Sciatic nerve (tissue), 2 donors: ENCODE measurements around the gene NUP42. TPM values are rescaled to one million over a fixed set of nuclear protein-coding genes. Genes with fewer than 3 reads are reported as not detected.
"Not testable (repeated sequence)": the region's sequence is repeated elsewhere in the genome, so short reads cannot be mapped to it uniquely, and the experiment has no call there.

Source experiments
- ATAC-seq: fragments of 200-7000 bp; cut with Tn5 transposase; one replicate; pipeline ENCODE4 v1.9.1; 2020; ENCODE audit warnings: mild to moderate bottlenecking, moderate library complexity
- DNase-seq: peaks from one replicate; pipeline ENCODE4 v3.0.0-alpha.2; 2020; ENCODE audit warnings: low spot score
- intact Hi-C: fragments of 100-400 bp; cut with DNase I; formaldehyde crosslinking; loops from one replicate; pipeline ENCODE4 v1.14.2; 2022
- total RNA-seq: library from RNA; stranded (reverse); fragmentation: NEBNext Ultra II Directional; extraction: Animal tissue kit (Norgen Biotek cat#: 25700); gene quantifications from one replicate; pipeline ENCODE4 v1.2.1, GENCODE V29; 2021
- donor health status: DM: no; HTN: no; CAD: no.
- donor health status: DM: no; HTN: no; CAD: no.

The NUP42 gene, protein sequence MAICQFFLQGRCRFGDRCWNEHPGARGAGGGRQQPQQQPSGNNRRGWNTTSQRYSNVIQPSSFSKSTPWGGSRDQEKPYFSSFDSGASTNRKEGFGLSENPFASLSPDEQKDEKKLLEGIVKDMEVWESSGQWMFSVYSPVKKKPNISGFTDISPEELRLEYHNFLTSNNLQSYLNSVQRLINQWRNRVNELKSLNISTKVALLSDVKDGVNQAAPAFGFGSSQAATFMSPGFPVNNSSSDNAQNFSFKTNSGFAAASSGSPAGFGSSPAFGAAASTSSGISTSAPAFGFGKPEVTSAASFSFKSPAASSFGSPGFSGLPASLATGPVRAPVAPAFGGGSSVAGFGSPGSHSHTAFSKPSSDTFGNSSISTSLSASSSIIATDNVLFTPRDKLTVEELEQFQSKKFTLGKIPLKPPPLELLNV
- total RNA-seq = 26.6 TPM

DNA sequence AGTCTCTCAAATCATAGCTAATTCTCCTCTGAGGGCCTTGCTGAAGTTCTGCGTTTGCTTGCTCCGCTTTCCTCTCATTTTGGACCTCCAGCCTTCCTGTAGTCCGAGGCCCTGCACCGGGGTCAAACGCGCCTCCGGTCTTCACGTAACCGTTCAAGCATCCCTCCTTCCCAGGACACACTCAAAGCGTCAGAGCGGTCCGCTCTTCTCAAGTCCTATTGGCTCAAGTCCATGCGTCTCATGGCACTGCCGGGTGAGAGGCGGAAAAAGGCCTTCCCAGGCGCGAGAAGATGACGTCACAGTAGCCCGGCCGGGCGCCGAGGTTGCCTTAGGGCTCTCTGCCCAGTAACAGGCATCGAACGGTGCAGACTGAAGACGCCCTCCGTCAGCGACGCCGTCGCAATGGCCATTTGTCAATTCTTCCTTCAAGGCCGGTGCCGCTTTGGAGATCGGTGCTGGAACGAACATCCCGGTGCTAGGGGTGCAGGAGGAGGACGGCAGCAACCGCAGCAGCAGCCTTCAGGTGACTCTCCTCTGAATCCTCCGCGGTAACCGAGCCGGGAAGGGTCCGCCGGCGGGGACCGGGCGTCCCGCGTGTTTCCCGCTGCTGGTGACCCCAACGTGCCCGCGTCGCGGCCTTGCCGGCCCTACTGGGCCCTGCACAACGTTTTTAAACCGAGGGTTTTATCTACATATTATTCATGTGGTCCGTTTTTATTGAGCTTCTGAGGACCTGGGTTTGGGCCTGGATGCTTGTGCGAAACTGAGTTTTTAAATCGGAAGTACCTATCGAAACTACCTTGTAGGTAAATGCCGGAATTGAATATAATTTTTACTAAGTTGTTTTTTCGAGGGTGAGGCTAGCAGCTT is at the start of gene NUP42:
Gene NUP42, plus strand, starts transcription at position 365 of the 870 bp plus-strand sequence. Its CDS starts 38 bp downstream, at position 403.
- DNase-seq (peak; percentile 96), ATAC-seq (peak; percentile 98)
- intact Hi-C loops = no loop called here

DNA sequence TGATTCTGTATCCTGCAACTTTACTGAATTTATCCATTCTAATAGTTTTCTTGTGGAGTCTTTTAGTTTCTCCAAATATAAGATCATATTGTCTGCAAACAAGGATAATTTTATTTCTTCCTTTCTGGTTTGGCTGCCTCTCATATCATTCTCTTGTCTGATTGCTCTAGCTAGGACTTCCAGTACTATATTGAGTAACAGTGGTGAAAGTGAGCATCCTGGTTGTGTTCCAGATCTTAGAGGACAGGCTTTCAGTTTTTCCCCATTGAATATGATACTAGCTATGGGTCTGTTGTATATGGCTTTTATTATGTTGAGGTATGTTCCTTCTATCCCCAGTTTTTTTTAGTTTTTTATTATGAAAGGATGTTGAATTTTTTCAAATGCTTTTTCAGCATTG is 48.1 kb upstream of the NUP42 start:
- no peak for DNase-seq
- ATAC-seq = no peak
- intact Hi-C loops = no loop called here

DNA sequence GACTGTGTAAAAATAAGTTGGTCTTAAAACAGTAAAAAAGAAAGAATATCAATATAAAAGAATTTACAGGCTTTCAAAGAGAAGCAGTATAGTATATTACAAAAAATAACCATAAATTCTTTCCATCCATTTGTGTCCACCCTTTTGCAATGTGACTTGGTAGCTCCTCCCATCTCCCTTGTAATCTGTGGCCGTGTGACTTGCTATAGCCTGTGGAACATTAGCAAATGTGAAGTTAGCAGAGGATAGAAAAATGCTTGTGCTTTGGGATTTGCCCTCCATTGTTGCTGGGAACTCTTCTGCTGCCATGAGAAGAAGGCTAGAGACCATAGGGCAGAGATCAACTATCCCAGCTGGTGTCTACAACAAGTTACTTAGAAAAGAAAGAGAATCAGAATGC is 46.1 kb upstream of the NUP42 start:
- no peak for ATAC-seq

DNA sequence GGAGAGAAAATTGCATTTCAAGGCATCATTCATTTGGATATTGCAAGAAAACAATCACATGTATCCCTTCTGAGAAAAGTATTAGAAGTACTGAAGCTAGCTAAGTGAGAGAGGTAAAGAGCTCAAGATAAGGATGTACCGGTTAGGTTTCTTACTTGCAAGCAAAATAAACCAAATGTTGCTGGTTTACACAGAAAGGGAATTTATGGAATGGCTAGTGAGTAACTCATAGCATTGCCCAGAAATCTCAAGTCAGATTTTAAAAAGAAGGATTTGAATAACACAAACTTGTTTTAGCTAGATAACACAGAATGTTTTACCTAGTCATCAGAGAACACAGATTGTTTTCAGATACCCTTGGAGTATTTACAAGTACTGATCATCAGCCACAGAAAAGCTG is 45.6 kb upstream of the NUP42 start:
- ATAC-seq (no peak), DNase-seq (no peak)
- intact Hi-C loops = no loop called here

More for the DNA sequence above, 46.1 kb upstream of the NUP42 start:
- no peak for DNase-seq
- intact Hi-C loops = no loop called here

DNA sequence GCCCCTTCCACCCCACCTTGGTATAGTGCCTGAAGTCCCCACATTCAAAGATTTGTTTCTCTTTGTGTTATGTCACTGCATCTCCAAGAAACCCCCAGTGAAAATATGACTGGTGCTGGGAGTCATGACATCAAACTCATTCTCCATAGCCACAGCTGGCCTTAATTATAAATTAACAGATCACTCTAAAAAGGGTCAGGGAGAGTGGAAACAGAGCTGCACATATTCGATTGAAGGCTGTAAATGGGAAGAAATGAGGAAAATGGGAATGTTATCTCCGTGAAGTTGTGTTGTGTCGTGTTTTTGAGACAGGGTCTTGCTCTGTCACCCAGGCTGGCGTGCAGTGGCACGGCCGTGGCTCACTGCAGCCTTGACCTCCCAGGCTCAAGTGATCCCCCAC is 24.2 kb upstream of the NUP42 start:
- ATAC-seq = no peak
- intact Hi-C loops = no loop called here
- DNase-seq = no peak

DNA sequence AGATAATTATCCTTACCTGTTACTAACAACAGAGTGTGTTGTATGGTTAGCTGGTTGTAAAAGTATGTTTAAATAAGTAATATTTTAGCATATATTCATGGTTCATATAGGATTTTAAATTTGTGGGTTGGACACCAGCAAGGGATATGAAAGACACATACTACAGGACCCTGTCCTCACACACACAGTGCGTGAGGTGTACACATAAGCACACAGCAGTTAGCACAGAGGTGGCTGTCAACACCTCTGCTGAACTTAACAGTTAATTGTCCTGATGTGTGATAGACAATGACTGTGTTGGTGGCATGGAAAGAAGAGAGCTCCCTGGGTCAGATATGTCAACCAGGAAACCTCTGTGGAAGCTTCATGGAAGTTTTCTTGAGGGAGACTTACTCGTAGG is 23.3 kb upstream of the NUP42 start:
- ATAC-seq = no peak
- DNase-seq = no peak
- intact Hi-C loops = no loop called here

DNA sequence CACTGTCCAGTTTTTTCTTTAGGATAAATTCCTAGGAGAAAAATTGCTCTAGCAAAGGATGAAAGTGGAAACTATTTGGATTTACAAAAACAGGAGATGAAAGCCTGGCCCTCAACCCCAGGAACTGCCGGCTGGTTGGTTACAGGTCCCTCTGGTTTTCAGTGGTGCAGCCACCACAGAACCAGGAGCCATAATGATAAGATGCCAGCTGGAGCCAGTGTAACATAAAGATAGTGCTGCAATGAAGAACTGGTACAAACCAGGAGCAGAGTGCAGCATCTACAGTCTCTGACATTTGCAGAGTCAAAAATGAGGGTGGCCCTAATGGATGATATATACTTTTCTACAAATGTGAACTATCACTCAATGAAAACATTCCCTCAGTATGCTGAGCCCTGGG is 20.4 kb upstream of the NUP42 start:
- intact Hi-C loops = no loop called here
- ATAC-seq = no peak
- no peak for DNase-seq

DNA sequence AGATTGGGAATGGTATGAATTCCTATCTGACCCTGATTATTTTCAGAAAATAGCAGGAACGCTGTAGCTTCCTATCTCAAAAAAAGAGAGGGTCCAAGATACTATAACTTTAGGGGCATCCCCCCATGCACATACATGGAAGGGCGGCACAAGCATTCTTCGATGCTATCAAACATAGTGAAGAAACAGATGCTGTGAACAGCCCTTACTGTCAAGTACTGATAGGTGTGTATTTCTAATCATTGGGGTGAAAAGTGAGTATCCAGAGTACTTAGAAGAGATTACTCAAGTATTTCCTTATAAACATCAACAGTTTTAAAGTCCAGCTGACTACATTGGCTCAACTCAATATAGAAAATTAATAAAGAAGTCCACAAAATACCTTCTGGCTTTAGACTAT is 17.0 kb upstream of the NUP42 start:
- intact Hi-C loops = no loop called here
- DNase-seq = no peak
- ATAC-seq = no peak

DNA sequence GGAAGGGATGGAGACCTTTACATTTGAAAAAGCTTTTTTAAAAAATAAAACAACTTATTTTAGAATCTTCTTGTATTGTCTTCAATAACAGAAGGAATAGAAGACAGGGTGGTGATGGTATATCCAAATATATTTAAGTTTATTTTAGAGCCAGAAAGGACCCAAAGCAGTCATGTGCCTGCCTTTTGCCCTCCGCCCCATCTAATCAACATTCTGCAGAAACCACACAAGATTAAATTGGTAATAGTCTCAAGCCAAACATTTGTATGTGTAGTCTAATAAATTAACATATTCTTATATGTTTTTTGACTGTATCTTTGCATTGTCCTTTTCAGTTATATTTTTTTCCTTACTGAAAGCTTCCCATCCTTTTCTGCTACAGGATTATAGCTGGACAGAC is 16.5 kb upstream of the NUP42 start:
- intact Hi-C loops = no loop called here
- ATAC-seq (no peak), DNase-seq (no peak)

DNA sequence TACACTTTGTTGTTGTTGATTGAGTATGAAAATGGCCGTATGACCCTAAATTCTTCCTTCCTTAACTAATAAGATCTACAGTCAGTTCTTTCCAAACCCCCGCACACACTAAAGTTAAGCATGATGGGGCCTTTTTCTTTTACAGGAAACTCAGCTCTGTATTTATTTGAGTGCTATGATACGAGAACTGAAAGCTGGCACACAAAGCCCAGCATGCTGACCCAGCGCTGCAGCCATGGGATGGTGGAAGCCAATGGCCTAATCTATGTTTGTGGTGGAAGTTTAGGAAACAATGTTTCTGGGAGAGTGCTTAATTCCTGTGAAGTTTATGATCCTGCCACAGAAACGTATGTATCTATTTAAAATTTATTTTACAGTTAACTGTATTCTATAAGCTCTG is 14.2 kb upstream of the NUP42 start:
- ATAC-seq (no peak), DNase-seq (no peak)
- intact Hi-C loops = no loop called here

DNA sequence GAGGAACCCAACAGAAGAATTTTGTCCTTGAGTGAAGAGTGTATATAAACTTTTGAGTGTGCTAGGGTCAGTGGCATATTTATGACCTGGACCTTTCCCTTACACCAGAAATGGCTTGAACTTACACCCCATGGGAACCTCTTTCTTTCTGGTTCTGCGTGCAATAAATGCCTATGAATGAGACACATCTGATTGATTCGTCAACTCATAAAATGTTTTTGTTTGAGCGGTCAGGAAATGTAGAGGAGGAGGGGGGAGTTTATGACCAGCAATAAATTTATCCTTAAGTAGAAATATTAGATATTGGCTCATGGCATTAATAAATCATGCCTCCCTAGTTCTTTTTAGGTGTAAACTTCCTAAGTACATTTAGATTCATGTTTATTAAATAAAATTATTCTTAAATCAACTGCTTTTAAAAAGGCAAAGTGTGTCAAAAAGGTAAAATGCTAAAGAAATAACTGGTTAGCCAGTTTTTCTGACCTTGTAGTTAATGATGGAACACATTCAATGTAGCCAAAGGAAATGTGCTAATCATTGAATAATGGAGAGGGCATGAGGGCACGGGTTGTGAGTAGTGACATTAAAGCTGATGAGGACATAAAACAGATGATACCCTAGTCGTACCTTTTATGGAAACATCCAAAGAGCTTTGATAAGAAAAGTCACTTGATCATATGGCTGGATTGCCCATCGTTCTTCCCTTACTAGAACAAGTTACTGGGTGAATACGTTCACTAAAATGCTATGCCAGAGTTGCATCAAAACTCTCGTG is 13.6 kb upstream of the NUP42 start:
- intact Hi-C loops = no loop called here
- DNase-seq = no peak
- ATAC-seq = no peak

DNA sequence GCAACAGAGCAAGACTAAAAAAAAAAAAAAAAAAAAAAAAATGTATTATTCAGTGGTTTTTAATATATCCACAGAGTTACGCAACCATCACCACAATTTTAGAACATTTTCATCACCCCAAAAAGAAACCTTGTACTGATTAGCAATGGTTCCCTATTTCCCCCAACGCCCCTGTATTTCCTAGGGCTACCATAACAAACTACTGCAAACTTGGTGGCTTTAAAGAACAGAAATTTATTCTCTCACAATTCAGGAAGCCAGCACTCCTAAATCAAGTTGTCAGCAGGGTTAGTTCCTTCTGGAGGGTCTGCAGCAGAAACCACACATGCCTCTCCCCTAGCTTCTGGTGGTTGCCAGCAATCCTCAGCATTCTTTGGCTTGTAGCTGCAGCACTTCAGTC is 5.9 kb upstream of the NUP42 start:
- intact Hi-C loops = no loop called here
- no peak for ATAC-seq

DNA sequence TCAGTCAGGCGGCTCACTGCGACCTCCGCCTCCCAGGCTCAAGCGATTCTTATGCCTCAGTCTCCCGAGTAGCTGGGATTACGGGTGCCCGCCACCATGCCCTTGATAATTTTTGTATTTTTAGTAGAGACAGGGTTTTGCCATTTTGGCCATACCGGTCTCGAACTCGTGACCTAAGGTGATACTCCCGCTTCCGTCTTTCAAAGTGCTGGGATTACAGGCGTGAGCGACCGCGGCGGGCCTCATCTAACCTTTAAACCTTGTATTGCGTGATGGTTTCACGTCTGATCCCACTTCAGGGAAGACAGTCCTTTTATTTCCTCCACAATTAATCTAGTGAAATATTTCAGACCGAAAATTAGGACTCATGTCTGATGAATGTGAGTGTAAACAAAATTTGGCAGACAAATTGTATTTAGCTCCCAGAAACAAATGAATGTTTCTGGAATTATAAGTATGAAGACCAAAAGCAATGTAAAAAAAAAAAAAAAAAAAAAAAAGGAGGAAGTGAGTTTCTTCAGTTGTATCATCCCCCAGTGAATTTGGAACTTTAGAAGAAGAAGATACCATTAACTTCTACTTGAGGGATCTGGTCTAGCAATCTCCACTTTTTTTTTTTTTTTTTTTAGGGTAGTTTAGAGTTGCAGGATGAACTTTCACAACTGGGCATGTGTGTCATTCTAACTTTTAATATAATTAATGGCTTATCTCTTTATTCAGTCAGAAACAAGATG is 1.6 kb downstream of the NUP42 start:
- no peak for ATAC-seq
- intact Hi-C loops = no loop called here
- no peak for DNase-seq

More for the DNA sequence above, 5.9 kb upstream of the NUP42 start:
- DNase-seq = no peak

DNA sequence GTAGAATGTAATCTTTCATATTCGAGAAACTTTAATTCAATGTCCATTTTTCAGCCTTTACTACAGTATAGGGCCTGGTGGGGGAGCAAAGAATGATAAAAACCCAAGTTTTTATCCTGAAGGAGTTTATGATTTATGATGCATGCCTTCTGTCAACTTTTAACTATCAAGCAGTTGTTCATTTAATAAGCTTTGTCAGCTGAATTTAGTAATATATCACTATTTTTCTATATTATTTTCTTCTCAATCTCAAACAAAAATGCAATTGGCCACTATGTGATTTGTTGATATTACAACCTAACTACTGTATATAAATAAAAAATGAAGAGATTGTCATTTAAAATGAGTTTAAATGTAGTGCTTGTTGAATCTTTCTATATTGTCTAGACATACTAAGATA is 2.4 kb downstream of the NUP42 start:
- intact Hi-C loops = no loop called here

DNA sequence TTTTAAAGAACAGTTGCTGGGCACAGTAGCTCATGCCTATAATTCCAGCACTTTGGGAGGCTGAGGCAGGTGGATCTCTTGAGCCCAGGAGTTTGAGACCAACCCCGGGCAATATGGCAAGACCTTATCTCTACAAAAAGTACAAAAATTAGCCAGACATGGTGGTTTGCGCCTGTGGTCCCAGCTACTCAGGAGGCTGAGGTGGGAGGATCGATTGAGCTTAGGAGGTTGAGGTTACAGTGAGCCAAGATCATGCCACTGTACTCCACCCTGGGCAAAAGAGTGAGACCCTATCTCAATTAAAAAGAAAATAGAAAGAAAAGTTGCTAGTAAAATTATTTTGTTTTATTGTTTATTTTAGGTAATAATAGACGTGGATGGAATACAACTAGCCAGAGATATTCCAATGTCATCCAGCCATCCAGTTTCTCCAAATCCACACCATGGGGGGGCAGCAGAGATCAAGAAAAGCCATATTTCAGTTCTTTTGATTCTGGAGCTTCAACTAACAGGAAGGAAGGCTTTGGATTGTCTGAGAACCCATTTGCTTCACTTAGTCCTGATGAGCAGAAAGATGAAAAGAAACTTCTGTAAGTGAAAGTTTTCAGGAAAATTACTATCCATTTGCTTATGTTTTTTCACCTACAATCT is 3.0 kb downstream of the NUP42 start:
- no peak for ATAC-seq
- peak; percentile 65 for DNase-seq
- intact Hi-C loops = no loop called here

More for the DNA sequence above, 2.4 kb downstream of the NUP42 start:
- ATAC-seq (no peak), DNase-seq (no peak)

DNA sequence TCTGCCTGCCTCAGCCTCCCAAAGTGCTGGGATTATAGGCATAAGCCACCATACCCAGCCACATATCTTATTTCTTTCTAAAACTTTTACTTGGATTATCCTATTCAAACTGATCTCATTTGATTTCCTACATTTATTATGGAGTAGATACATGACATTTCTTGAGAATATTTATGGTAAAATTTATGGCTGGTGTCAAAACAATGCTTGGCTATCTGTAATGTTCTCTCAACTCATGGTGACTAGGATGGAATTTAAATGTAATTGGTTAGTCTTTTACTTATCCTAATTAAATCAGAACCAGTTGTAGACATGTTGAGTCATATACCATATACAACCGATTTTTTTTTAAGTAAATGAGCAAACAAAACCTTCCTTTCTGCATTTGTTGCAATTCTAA is 4.1 kb downstream of the NUP42 start:
- ATAC-seq (no peak), DNase-seq (no peak)
- intact Hi-C loops = no loop called here

DNA sequence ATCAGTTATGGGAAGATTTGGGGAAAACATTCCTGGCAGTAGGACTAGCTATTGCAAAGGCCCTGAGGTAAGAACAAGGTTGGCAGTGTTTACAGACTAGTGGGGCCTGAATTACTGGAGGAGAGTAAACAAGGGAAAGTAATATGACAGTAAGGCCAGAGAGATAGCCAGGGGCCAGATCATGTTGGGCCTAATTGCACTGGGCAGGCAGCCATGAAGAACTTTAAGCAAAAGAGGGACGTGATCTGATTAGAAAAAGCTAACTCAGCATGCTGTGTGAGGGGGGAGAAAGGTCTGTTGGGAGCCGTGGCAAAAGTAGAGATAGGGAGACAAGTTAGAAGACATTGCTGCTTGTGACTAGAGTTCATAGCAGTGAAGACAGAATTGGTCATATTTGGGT is 9.2 kb downstream of the NUP42 start:
- no peak for DNase-seq
- no peak for ATAC-seq
- intact Hi-C loops = no loop called here

DNA sequence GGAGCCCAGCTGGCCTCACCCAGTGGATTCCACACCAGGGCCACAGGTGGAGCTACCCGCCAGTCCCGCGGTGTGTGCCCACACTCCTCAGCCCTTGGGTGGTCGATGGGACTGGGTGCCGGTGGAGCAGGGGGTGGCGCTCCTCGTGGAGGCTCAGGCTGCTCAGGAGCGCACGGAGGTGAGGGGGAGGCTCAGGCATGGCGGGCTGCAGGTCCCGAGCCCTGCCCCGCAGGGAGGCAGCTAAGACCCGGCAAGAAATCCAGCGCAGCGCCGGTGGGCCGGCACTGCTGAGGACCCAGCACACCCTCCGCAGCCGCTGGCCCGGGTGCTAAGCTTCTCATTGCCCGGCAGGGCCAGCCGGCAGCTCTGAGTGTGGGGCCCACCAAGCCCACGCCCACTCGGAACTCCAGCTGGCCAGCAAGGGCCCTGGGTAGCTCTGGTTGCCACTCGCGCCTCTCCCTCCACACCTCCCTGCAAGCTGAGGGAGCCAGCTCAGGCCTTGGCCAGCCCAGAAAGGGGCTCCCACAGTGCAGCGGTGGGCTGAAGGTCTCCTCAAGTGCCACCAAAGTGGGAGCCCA is 11.9 kb downstream of the NUP42 start:
- intact Hi-C loops, DNase-seq, ATAC-seq: not testable (repeated sequence)
